GM23338 (cell line): ENCODE measurements around the gene SLC52A1. TPM values are rescaled to one million over a fixed set of nuclear protein-coding genes. Genes with fewer than 3 reads are reported as not detected.

Experiments
- ATAC-seq: fragments of 200-7000 bp; cut with Tn5 transposase; 3 replicates; pipeline ENCODE4 v1.9.1; 2020
- DNase-seq: peaks from one replicate; pipeline ENCODE4 v3.0.0-alpha.2; 2015; ENCODE audit warnings: low spot score
- H2AFZ ChIP-seq: fragments of 200-600 bp; sonication (generic); 2 replicates; pipeline ENCODE4 v1.8.0; 2016; ENCODE audit warnings: antibody characterized with exemption, mild to moderate bottlenecking, moderate library complexity
- H3F3A ChIP-seq: fragments of 200-600 bp; sonication (generic); replicated peaks from 2 replicates; pipeline ENCODE4 v1.8.0; 2017; ENCODE audit warnings: antibody characterized with exemption, mixed run types, low read depth
- H3K27ac ChIP-seq: fragments of 200-600 bp; sonication (generic); 2 replicates; pipeline ENCODE4 v1.6.1; 2016; ENCODE audit warnings: low read depth
- H3K27me3 ChIP-seq: fragments of 200-600 bp; sonication (generic); 2 replicates; pipeline ENCODE4 v1.8.0; 2016; ENCODE audit warnings: mild to moderate bottlenecking, mixed run types, moderate library complexity; ENCODE audit not compliant: insufficient read depth
- H3K36me3 ChIP-seq: fragments of 200-600 bp; sonication (generic); 2 replicates; pipeline ENCODE4 v1.8.0; 2016; ENCODE audit warnings: mild to moderate bottlenecking; ENCODE audit not compliant: insufficient read depth
- H3K4me1 ChIP-seq: fragments of 200-600 bp; sonication (generic); 2 replicates; pipeline ENCODE4 v1.8.0; 2016; ENCODE audit warnings: mild to moderate bottlenecking, moderate library complexity; ENCODE audit not compliant: insufficient read depth
- H3K4me2 ChIP-seq: fragments of 200-600 bp; sonication (generic); 2 replicates; pipeline ENCODE4 v1.7.1; 2017; ENCODE audit warnings: mixed run types
- H3K4me3 ChIP-seq: fragments of 200-600 bp; sonication (generic); 2 replicates; pipeline ENCODE4 v1.6.1; 2016; ENCODE audit warnings: mixed run types
- H3K79me2 ChIP-seq: fragments of 200-600 bp; sonication (generic); replicated peaks from 2 replicates; pipeline ENCODE4 v1.8.0; 2017; ENCODE audit warnings: mild to moderate bottlenecking; ENCODE audit not compliant: insufficient read depth
- H3K9me2 ChIP-seq: fragments of 200-600 bp; sonication (generic); 2 replicates; pipeline ENCODE4 v1.8.0; 2017; ENCODE audit not compliant: insufficient read depth
- H4K20me1 ChIP-seq: fragments of 200-600 bp; sonication (generic); replicated peaks from 2 replicates; pipeline ENCODE4 v1.8.0; 2017; ENCODE audit warnings: mild to moderate bottlenecking; ENCODE audit not compliant: insufficient read depth
- H3K27ac Mint-ChIP-seq: 2 replicates; pipeline ENCODE4 v1.8.0; 2020; ENCODE audit warnings: inconsistent platforms, mild to moderate bottlenecking, moderate library complexity, mixed read lengths
- H3K27me3 Mint-ChIP-seq: 3 replicates; pipeline ENCODE4 v1.8.0; 2022; ENCODE audit warnings: low read depth, mild to moderate bottlenecking, moderate library complexity, mixed read lengths, inconsistent platforms; ENCODE audit not compliant: insufficient read depth, poor library complexity
- H3K36me3 Mint-ChIP-seq: 3 replicates; pipeline ENCODE4 v1.8.0; 2021; ENCODE audit warnings: low read depth, mild to moderate bottlenecking, inconsistent platforms, moderate library complexity, mixed read lengths
- H3K4me1 Mint-ChIP-seq: 3 replicates; pipeline ENCODE4 v1.8.0; 2020; ENCODE audit warnings: mild to moderate bottlenecking, inconsistent platforms, mixed read lengths
- H3K4me3 Mint-ChIP-seq: 3 replicates; pipeline ENCODE4 v1.8.0; 2021; ENCODE audit warnings: moderate library complexity, mild to moderate bottlenecking, inconsistent platforms, mixed read lengths
- H3K9me3 Mint-ChIP-seq: 3 replicates; pipeline ENCODE4 v1.8.0; 2020; ENCODE audit warnings: moderate library complexity, mild to moderate bottlenecking, inconsistent platforms, mixed read lengths
- CTCF ChIP-seq, 2 experiments: fragments of 200-600 bp in 1 of 2; sonication (generic) in 1 of 2; conservative IDR thresholded peaks; 2 replicates each; pipeline versions ENCODE4 v1.5.1 to v1.6.1; 2016 to 2017; ENCODE audit warnings: antibody characterized with exemption in 2 of 2, low read depth in 2 of 2, mild to moderate bottlenecking in 2 of 2, moderate library complexity in 1 of 2
- ETS1 ChIP-seq: IDR thresholded peaks from 2 replicates; pipeline ENCODE4 v1.6.1; 2016; ENCODE audit warnings: antibody characterized with exemption
- EZH2 ChIP-seq: fragments of 200-600 bp; sonication (generic); IDR thresholded peaks from one replicate; pipeline ENCODE4 v1.8.0; 2017; ENCODE audit warnings: antibody characterized with exemption, mild to moderate bottlenecking, low read depth; ENCODE audit not compliant: unreplicated experiment
- EZH2phosphoT487 ChIP-seq: fragments of 200-600 bp; sonication (generic); IDR thresholded peaks from one replicate; pipeline ENCODE4 v1.8.1; 2018; ENCODE audit warnings: antibody characterized with exemption; ENCODE audit not compliant: unreplicated experiment
- JUNB ChIP-seq: IDR thresholded peaks from one replicate; pipeline ENCODE4 v1.6.1; 2016; ENCODE audit warnings: antibody characterized with exemption; ENCODE audit not compliant: unreplicated experiment
- NANOG ChIP-seq: IDR thresholded peaks from 2 replicates; pipeline ENCODE4 v1.6.1; 2016; ENCODE audit warnings: antibody characterized with exemption, borderline replicate concordance
- POLR2AphosphoS5 ChIP-seq: IDR thresholded peaks from 2 replicates; pipeline ENCODE4 v1.6.1; 2016; ENCODE audit warnings: antibody characterized with exemption, low read depth
- REST ChIP-seq: IDR thresholded peaks from one replicate; pipeline ENCODE4 v1.6.1; 2018; ENCODE audit warnings: antibody characterized with exemption; ENCODE audit not compliant: unreplicated experiment
- STAT1 ChIP-seq: IDR thresholded peaks from one replicate; pipeline ENCODE4 v1.6.1; 2016; ENCODE audit warnings: antibody characterized with exemption; ENCODE audit not compliant: unreplicated experiment
- ZNF114 ChIP-seq: fragments of 250-450 bp; sonication (Bioruptor Pico); IDR thresholded peaks from 2 replicates; pipeline ENCODE4 v1.5.0; 2020; ENCODE audit warnings: mild to moderate bottlenecking, moderate library complexity
- ZNF331 ChIP-seq: fragments of 250-450 bp; sonication (Bioruptor Pico); IDR thresholded peaks from 2 replicates; pipeline ENCODE4 v1.5.0; 2020; ENCODE audit warnings: low read depth, mild to moderate bottlenecking, moderate library complexity
- ZNF462 ChIP-seq: fragments of 250-450 bp; sonication (Bioruptor Pico); IDR thresholded peaks from 2 replicates; pipeline ENCODE4 v1.5.0; 2020; ENCODE audit warnings: mild to moderate bottlenecking, moderate library complexity
- polyA plus RNA-seq: library from polyadenylated mRNA; unstranded; fragments of >200 nt; fragmentation: Nextera tagmentation; extraction: Ambion mirVana; gene quantifications from 2 replicates; pipeline ENCODE4 v1.2.1, GENCODE V29; 2016
- total RNA-seq: library from RNA; depleted of rRNA; stranded (reverse); fragments of >200 nt; shearing (Covaris generic); gene quantifications from 2 replicates; pipeline ENCODE4 v1.2.3, GENCODE V29; 2014

Gene SLC52A1
- total and polyA plus RNA-seq, 2 experiments from 2014 or later, result 0.21 to 0.63 TPM

- H3K4me1 ChIP-seq, result no peaks in the 10 kb centered on the region; the same call in 1 of the 2 replicates
- 0 out of 2 replicates have a peak, but pooled peaks cover 5% of the 10 kb centered on the region for H3F3A ChIP-seq
- H3K36me3 ChIP-seq, result no peaks in the 10 kb centered on the region
- peaks cover 19% of the 10 kb centered on the region for H3K27me3 Mint-ChIP-seq
- no peak overlapping the region for H3K27ac ChIP-seq
- ATAC-seq (no peak), DNase-seq (no peak)
- peaks cover 6% of the 10 kb centered on the region; the same call in 1 of the 2 replicates for H3K27me3 ChIP-seq
- no peaks in the 10 kb centered on the region for H3K79me2 ChIP-seq
- TF ChIP-seq CTCF (conservative IDR thresholded peaks at IDR 0.05; ENCODE audit: low read depth in 2 of 2) (no peak), STAT1 (no peak), ZNF114 (CRISPR knock-in tag) (no peak), ZNF331 (CRISPR knock-in tag) (no peak), NANOG (no peak), EZH2 (no peak), ETS1 (no peak), POLR2AphosphoS5 (no peak), REST (no peak), JUNB (no peak), EZH2phosphoT487 (no peak), ZNF462 (no peak)
- no peak overlapping the region for H3K4me3 Mint-ChIP-seq
- no peaks in the 10 kb centered on the region for H3K36me3 Mint-ChIP-seq
- no peaks in the 10 kb centered on the region; the same call in 2 of the 3 replicates for H3K9me3 Mint-ChIP-seq
- no peaks in the 10 kb centered on the region for H3K9me2 ChIP-seq
- H3K4me3 ChIP-seq, result no peak overlapping the region
- H3K4me2 ChIP-seq, result no peak overlapping the region
- H3K4me1 Mint-ChIP-seq, result peaks cover 3% of the 10 kb centered on the region
- no peak overlapping the region for H2AFZ ChIP-seq
- no peak overlapping the region for H3K27ac Mint-ChIP-seq
- no peaks in the 10 kb centered on the region for H4K20me1 ChIP-seq
These were observed 1.2 kb downstream of the SLC52A1 start for GRCh38 chr17:5034063-5034462.
